Motor neuron (in vitro differentiated cells): ENCODE data around the gene PNPLA2. TPM values are rescaled to one million over a fixed set of nuclear protein-coding genes. Genes with fewer than 3 reads are reported as not detected.

Source experiments
- ATAC-seq, 8 experiments: fragments of 200-7000 bp; cut with Tn5 transposase; replicated peaks in 6 of 8; 2 replicates each; pipeline ENCODE4 v1.8.0; 2021; ENCODE audit warnings: mild to moderate bottlenecking in 8 of 8, moderate library complexity in 8 of 8
- H3K27ac ChIP-seq, 2 donors: fragments of 250-450 bp; sonication (Bioruptor Pico); 2 replicates each; pipeline ENCODE4 v1.9.0; 2021; ENCODE audit warnings: antibody characterized with exemption in 2 of 2, mild to moderate bottlenecking in 2 of 2, moderate library complexity in 1 of 2
- H3K4me1 ChIP-seq, 2 donors: fragments of 250-450 bp; sonication (Bioruptor Pico); replicated peaks in 1 of 2; 2 replicates each; pipeline ENCODE4 v1.6.1; 2021; ENCODE audit warnings: antibody characterized with exemption in 2 of 2, mild to moderate bottlenecking in 2 of 2, moderate library complexity in 1 of 2
- H3K4me3 ChIP-seq, 5 donors: fragments of 250-450 bp; sonication (Bioruptor Pico); 2 replicates each; pipeline ENCODE4 v1.9.0; 2021; ENCODE audit warnings: antibody characterized with exemption in 5 of 5, mild to moderate bottlenecking in 5 of 5, moderate library complexity in 4 of 5
- WGBS, 10 experiments: fragments of 450-650 bp; shearing (Covaris generic); methylation state at CpG; one replicate each; pipeline ENCODE4 v1.0.0; 2022; 5-methylcytosine and 5-hydroxymethylcytosine counted together
- in situ Hi-C, 9 experiments: fragments of 400-800 bp; cut with MboI; loops; one replicate each; pipeline ENCODE4 v1.15.0; 2021; ENCODE audit warnings: low sequenced_read_pairs in 9 of 9, low pct_unique_long_range_greater_than_20kb in 2 of 9; ENCODE audit not compliant: unreplicated experiment in 9 of 9
- total RNA-seq, 8 experiments: library from RNA; unstranded; fragments of 300-600 nt; gene quantifications; 2 replicates each; pipeline versions ENCODE4 v1.2.3 to v1.2.4, GENCODE V29; 2022

PNPLA2 gene
- total RNA-seq, 8 experiments from 2014 or later, result 5.2 to 58.7 (median 13.1) TPM

DNA sequence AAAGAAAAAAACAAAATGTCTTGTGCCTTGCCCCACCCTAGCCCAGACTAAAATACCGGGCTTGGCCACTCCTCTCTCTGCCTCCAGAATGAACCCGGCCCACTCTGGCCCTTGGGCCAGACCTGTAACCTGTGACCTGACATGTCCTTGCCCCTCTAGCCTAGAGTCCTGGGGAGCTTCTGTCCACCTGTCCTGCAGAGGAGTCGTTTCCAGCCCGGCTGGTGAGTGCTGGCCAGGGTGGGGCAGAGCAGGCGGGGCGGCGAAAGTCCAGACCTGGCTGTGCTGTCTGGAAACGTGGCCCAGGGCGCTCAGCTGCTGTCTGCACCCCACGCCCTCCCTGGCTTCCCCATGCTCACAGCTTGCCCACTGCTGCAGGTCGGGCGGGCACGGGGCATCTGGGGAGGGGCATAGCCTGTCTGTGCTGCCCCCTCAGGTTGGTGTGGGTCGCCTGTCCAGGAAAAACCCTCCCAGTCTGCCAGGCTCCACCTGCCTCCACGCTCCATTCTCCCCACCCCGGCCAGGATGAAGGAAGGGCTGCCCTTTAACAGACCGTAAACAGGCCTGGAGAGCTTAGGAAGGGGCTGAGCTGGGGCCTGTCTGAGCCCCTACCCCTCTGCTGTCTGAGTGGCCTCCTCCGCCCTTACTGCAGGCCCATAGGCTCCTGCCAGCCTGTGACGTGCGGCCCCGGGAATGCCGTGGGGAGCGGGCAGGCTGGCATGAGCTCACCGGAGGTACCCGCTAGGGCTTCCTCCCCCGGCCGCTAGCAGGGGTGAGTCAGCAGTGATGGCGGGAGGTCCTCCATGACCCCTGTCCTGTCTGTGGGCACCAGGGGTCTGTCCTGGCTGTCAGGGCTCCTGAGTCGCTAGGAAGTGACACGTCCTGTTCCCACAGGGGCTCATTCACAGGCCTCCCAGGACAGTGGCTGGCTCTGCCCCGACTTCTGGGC, 15.9 kb downstream of the PNPLA2 start:
- peak in 3 of 8 experiments; percentile 11 to 13 (median 13) for ATAC-seq
- Histone ChIP-seq H3K27ac (no peak overlapping the region), H3K4me3 (peak overlapping the region in 1 of 5 donors; percentile 69), H3K4me1 (peaks cover 33 to 41% of the 10 kb centered on the region in 2 donors)
- 8 to 67% (median 50%) methylated on average over 1 to 13 of the region's 31 CpGs; no CpG with 5 or more reads in 5 of the 10 experiments for WGBS, 10 experiments
- in situ Hi-C loops, result no loop called here

DNA sequence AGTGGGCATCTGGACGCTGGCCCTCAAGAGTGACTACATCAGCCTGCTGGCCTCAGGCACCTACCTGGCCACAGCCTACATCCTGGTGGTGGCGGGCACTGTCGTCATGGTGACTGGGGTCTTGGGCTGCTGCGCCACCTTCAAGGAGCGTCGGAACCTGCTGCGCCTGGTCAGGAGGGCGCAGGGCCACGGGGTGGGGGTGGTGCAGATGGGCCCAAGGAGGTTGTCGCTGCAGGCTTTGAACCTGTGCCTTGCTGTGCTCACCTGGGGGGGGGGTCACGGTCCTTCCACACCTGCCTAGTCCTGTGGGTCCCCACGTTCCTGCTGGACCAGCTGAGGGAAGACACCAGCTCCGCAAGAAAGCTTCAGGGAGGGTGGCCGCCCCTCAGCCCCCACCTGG, 17.6 kb downstream of the PNPLA2 start:
- WGBS, 10 experiments, result 100% methylated on average over 3 of the region's 14 CpGs; no CpG with 5 or more reads in 9 of the 10 experiments
- in situ Hi-C loops, result no loop called here
- Histone ChIP-seq H3K4me3 (no peak overlapping the region), H3K27ac (no peak overlapping the region), H3K4me1 (peaks cover 24 to 34% of the 10 kb centered on the region in 2 donors)
- no peak for ATAC-seq

DNA sequence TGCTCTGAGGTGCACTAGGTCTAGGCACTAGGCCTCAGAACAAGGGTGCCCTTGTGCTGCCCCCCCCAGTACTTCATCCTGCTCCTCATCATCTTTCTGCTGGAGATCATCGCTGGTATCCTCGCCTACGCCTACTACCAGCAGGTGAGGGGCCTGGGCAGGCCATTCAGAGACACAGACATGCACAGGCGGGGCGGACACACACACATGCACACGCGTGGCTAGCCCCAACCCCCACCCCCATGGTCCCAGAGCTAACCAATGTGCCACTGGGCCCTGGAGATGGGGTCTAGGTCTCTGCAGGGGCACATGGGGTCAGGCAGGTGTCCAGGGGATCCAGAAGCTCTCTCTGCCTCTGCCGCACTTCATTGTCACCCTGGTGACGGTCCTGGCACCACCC, 18.0 kb downstream of the PNPLA2 start:
- no peak for ATAC-seq
- in situ Hi-C loops, result no loop called here
- Histone ChIP-seq H3K27ac (no peak overlapping the region), H3K4me3 (no peak overlapping the region), H3K4me1 (peaks cover 23 to 33% of the 10 kb centered on the region in 2 donors)
- WGBS, 10 experiments, result 100% methylated on average over 1 to 3 of the region's 9 CpGs; no CpG with 5 or more reads in 7 of the 10 experiments

DNA sequence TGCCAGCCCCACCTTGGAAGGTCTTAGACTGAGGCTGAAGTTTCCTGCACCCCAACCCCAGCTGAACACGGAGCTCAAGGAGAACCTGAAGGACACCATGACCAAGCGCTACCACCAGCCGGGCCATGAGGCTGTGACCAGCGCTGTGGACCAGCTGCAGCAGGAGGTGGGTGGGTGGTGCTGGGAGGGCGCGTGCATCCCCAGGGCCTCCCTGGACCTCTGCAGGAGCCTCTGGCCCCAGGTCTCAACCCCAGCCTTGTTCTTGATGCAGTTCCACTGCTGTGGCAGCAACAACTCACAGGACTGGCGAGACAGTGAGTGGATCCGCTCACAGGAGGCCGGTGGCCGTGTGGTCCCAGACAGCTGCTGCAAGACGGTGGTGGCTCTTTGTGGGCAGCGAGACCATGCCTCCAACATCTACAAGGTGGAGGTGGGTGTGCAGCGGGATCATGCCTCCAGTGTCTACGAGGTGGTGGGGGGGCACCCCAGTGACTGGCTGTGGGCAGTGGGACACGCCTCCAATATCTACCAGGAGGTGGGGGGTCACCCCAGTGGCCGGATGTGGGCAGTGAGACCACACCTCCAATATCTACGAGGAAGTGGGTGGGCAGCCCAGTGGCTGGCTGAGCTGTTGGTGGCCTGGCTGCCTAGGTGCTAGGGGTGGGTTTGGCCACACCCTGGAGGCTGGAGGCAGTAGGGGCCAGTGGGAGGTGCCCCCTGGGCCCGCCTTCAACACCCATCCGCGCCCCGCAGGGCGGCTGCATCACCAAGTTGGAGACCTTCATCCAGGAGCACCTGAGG, 18.7 kb downstream of the PNPLA2 start:
- no peak overlapping the region for H3K27ac ChIP-seq
- no peak for ATAC-seq
- peaks cover 17 to 26% of the 10 kb centered on the region in 2 donors for H3K4me1 ChIP-seq
- in situ Hi-C loops, result no loop called here
- no peak overlapping the region for H3K4me3 ChIP-seq
- 94 to 100% (median 100%) methylated on average over 1 to 10 of the region's 22 CpGs; no CpG with 5 or more reads in 7 of the 10 experiments for WGBS, 10 experiments

DNA sequence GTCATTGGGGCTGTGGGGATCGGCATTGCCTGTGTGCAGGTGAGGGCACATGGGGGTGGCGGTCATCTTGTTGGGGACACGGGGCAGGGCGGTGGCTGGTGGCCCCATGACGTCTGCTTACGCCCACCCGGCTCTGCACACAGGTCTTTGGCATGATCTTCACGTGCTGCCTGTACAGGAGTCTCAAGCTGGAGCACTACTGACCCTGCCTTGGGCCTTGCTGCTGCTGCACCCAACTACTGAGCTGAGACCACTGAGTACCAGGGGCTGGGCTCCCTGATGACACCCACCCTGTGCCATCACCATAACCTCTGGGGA, 19.2 kb downstream of the PNPLA2 start:
- 60 to 93% (median 83%) methylated on average over 1 to 3 of the region's 8 CpGs; no CpG with 5 or more reads in 7 of the 10 experiments for WGBS, 10 experiments
- H3K4me1 ChIP-seq, result peaks cover 16 to 23% of the 10 kb centered on the region in 2 donors
- H3K4me3 ChIP-seq, result no peak overlapping the region
- in situ Hi-C loops, result no loop called here
- H3K27ac ChIP-seq, result no peak overlapping the region
- no peak for ATAC-seq

DNA sequence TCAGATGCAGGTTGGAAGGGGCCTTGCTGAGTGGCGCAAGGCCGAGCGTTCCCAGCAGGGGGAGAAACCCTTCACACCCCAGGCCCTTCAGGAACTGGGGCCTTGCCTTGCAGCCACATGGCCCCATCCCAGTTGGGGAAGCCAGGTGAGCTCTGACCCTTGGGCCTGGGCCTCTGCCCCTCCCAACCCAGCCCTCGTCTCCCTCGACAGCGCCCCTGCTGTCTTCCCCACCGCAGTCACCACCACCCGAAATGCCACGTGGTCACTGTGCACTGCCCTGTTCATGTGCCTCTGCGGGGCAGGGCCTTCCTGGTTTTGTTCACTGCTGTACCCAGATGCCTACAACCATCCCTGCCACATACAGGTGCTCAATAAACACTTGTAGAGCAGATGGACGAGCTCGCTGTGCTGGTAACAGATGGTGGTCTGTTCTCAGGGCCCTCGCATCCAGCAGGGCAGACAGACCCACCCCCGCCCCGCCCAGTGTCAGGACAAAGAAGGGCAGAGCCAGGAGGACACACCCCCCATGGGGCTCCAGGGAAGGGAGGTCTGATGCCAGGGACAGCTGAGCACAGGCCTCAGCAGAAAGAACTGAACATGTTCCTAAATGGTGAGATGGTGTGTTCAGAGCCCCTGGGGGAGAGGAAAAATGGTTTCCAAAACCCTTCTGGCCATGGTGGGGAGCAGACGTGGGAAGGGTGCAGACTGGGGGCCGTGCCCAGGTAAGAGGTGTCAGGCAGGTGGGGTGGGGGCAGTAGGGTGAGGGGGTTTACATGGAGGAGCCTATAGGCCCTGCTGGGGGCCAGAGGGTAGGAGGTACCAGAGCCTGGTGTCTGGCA, 19.9 kb downstream of the PNPLA2 start:
- in situ Hi-C loops, result no loop called here
- Histone ChIP-seq H3K4me3 (no peak overlapping the region), H3K4me1 (peaks cover 19 to 22% of the 10 kb centered on the region in 2 donors), H3K27ac (no peak overlapping the region)
- 60% methylated on average over 1 of the region's 17 CpGs; no CpG with 5 or more reads in 9 of the 10 experiments for WGBS, 10 experiments
- peak in 1 of 8 experiments; percentile 5 for ATAC-seq

DNA sequence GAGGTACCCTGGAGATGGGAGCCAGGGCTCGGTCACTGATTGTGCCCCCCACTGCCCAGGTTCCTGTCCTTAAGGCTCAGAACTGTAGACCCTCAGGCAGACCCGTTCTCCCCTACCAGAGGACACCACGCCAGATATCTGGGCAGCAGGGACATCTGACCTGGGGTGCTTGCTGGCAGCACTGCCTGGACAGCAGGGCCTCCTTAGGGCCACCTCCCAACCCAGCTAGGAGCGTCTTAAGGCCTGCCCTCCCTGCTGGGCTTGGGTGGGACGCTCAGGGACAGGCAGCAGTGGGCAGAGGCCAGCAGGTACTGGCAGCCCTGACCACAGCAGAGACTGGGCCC, 20.5 kb downstream of the PNPLA2 start:
- ATAC-seq, result no peak
- Histone ChIP-seq H3K27ac (no peak overlapping the region), H3K4me1 (peaks cover 20 to 22% of the 10 kb centered on the region in 2 donors), H3K4me3 (no peak overlapping the region)
- WGBS, 10 experiments, result 80% methylated on average over 1 of the region's 5 CpGs; no CpG with 5 or more reads in 9 of the 10 experiments
- in situ Hi-C loops, result no loop called here

DNA sequence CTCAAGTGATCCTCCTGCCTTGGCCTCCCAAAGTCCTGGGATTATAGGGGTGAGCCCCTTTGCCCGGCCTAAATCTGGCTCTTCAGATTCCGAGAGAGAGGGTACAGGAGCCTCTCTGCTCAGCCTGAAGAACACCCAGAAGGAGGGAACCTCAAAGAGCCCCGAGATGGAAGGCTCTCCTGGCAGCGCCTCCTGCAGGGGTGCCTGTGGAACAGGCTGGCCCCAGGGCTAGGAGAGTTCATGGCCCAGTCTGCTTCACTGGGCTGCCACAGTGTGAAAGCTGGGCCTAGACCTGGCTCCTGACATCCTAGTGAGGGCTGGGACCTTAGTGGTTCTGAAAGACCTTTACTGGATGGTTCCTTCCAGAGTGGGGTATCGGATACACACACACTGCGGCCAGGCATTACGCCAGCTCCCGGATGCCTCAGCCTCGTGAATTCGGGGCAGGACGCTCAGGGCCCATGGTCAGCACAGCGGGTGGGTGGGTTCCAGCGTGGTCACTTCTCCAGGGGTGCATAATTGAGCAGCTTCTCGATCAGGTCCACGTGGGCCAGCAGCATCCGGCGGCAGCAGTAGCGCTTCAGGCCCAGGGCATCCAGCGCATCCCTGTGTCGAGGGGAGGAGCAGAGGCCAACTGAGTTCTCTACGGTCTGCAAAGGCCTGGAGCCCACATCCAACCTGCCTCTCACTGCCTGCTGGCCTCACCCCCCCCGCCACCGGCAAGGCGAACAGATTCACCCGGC, 21.3 kb downstream of the PNPLA2 start:
- peaks cover 23 to 28% of the 10 kb centered on the region in 2 donors for H3K4me1 ChIP-seq
- no peak for ATAC-seq
- no peak overlapping the region for H3K4me3 ChIP-seq
- no peak overlapping the region for H3K27ac ChIP-seq
- WGBS, 10 experiments, result 40 to 100% (median 85%) methylated on average over 1 to 13 of the region's 25 CpGs; no CpG with 5 or more reads in 3 of the 10 experiments
- in situ Hi-C loops, result no loop called here

DNA sequence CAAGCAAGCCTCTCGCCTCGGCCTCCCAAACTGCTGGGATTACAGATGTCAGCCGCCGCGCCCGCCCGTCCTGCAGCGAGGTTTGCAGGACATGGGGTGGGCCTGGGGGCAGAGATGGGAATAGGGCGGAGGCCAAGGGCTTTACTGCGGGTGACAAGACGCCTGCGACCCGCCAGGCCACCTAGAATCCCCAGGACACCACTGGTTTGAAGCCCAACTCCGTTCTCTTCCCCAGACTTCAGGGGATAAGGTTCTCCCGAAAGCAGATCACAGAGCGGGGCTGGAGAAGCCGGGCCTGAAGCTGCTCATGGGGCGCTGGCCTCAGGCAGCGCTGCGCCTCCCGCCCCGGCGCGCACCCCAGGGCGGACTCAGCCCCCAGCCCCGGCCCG, 23.3 kb downstream of the PNPLA2 start:
- in situ Hi-C loops, result no loop called here
- H3K4me1 ChIP-seq, result peaks cover 32 to 34% of the 10 kb centered on the region in 2 donors
- peak overlapping the region; percentile 90 to 100 (median 96) for H3K4me3 ChIP-seq
- H3K27ac ChIP-seq, result peak overlapping the region; percentile 98 to 100
- WGBS, 10 experiments, result 0% methylated on average over 1 of the region's 27 CpGs; no CpG with 5 or more reads in 8 of the 10 experiments
- ATAC-seq, result peak in 3 of 8 experiments; percentile 0 to 2 (median 1)

DNA sequence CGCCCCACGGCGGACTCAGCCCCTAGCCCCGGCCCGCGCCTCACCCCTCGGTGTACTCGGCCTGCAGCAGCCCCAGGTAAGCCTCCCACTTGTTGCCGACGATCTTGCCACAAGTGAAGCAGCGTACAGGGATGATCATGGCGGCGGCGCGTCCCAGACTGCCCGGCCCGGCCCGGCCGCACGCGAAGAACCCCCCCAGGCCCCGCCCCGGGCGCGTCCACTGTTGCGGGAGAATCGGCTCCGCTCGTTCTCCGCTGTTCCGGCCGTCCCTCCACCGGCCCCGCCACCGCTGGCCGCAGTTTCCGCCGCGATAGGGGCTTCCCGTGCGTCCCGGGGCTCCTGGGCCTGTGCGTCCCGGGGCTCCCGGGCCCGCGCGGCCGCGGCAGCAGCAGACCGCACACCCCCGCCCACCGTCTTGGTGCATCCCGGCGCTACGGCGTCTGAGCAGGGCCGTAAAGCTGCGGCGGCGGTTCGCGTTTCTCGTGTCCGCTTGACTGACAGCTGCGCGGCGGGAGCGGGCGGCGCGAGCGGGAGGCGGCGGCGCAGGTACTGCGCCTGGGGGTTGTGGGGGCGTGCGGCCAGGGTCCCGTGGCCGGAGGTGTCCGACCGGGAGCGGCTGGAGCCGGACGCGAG, 23.8 kb downstream of the PNPLA2 start, which contains the start of the genes POLR2L and TSPAN4:
TSS of gene POLR2L (minus strand) at position 160 of the 633 bp plus-strand sequence. CDS start at position 139, 21 bp downstream.
TSS of gene TSPAN4 (plus strand) at position 483 of the 633 bp plus-strand sequence. CDS start 7,453 bp downstream, outside the sequence.
- 0% methylated on average over 5 of the region's 87 CpGs; no CpG with 5 or more reads in 9 of the 10 experiments for WGBS, 10 experiments
- peak; percentile 19 to 74 (median 57) for ATAC-seq
- Histone ChIP-seq H3K4me3 (peak within 1 kb of the TSS; percentile 90 to 100 (median 96)), H3K27ac (peak within 1 kb of the TSS; percentile 98 to 100), H3K4me1 (peaks cover 32 to 34% of the 10 kb centered on the region in 2 donors)
- in situ Hi-C loops, result no loop called here

DNA sequence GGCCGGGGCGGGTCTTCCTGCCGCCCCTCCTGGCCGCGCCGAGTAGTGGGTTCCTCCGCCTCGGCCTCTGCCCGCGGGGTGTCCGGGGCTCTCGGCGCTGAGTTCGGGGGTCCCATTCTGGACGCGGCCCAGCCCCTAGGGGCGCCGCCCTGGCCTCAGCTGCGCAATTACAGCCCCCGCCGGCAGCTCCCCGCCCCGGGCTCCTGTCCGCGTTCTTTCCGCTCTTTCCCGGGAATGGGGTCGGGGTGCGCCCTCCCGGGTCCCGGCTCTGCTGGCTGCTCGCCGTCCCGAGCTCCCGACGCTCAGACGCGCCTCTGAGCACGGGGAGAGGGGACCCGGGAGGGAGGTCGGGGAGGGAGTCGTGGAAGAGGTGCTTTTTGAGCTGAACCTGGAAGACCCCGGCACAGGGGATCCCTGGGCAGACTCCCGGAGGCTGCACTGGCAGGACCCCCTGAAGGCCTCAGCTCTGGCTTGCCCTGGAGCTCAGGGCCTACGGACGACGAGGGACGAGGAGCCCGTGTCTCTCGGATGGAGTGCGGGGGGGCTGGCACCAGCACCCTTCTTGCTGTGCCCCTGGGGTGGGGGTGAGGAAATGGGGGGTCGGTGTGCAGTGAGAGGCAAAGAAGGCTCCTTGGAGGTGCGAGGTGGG, 24.5 kb downstream of the PNPLA2 start:
- H3K27ac ChIP-seq, result peak overlapping the region in 1 of 2 donors; percentile 55

More for the DNA sequence above, 24.5 kb downstream of the PNPLA2 start:
- H3K4me3 ChIP-seq, result peak overlapping the region; percentile 90 to 100 (median 96)
- ATAC-seq, result peak in 4 of 8 experiments; percentile 0 to 15 (median 0)
- no CpG with 5 or more reads among the region's 53 CpGs for WGBS, 10 experiments
- in situ Hi-C loops, result no loop called here
- H3K4me1 ChIP-seq, result peaks cover 34 to 36% of the 10 kb centered on the region in 2 donors
